Measurements from ENCODE around the gene HPCA. TPM values are rescaled to one million over a fixed set of nuclear protein-coding genes. Genes with fewer than 3 reads are reported as not detected.

HPCA gene
- total and polyA plus RNA-seq, 2 of the 13 experiments (the other 11 are each of a cell fraction or from before 2014, with no cell fraction given), result not detected

DNA sequence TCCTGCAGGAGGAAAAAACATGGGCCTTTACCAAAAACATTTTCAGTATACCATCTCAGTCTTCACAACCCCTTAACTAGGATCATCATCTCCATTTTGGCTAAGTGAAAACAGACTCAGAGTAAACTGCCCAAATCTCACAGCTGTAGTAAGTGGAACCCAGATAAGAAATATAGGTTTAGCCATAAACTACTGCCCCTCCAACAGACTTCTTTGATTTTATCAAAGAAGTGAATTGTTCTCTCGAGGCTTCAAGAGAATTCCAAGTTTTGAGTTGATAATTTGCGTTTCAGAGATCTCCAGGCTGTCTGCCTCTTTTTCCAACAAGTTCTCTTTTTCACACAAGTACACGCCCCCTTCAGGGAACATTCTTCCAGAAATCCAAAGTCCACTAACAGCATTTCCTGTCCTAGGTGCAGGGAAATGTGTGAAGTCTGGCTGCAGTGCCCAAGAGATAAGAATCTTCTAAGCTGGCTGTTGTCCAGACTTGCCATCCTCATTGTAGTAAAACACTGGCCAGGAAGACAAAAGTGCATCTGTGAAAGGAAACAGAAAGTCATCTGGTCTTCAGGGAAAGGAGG, 47.5 kb downstream of the HPCA start (continued):
- TF ChIP-seq, protein P1, sequence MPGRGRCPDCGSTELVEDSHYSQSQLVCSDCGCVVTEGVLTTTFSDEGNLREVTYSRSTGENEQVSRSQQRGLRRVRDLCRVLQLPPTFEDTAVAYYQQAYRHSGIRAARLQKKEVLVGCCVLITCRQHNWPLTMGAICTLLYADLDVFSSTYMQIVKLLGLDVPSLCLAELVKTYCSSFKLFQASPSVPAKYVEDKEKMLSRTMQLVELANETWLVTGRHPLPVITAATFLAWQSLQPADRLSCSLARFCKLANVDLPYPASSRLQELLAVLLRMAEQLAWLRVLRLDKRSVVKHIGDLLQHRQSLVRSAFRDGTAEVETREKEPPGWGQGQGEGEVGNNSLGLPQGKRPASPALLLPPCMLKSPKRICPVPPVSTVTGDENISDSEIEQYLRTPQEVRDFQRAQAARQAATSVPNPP (CRISPR knock-in tag; IDR thresholded peaks at IDR 0.05), result 0 out of 2 replicates have a peak, but pooled peaks have one; percentile 35
- TF ChIP-seq, protein P2, sequence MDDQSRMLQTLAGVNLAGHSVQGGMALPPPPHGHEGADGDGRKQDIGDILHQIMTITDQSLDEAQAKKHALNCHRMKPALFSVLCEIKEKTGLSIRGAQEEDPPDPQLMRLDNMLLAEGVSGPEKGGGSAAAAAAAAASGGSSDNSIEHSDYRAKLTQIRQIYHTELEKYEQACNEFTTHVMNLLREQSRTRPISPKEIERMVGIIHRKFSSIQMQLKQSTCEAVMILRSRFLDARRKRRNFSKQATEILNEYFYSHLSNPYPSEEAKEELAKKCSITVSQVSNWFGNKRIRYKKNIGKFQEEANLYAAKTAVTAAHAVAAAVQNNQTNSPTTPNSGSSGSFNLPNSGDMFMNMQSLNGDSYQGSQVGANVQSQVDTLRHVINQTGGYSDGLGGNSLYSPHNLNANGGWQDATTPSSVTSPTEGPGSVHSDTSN (CRISPR knock-in tag; IDR thresholded peaks at IDR 0.05; ENCODE audit: borderline replicate concordance), result no peak
- TF ChIP-seq ESRRA (CRISPR knock-in tag; IDR thresholded peaks at IDR 0.05; ENCODE audit: low read depth), result 0 out of 2 replicates have a peak, but pooled peaks have one; percentile 3
- TF ChIP-seq, protein P3, sequence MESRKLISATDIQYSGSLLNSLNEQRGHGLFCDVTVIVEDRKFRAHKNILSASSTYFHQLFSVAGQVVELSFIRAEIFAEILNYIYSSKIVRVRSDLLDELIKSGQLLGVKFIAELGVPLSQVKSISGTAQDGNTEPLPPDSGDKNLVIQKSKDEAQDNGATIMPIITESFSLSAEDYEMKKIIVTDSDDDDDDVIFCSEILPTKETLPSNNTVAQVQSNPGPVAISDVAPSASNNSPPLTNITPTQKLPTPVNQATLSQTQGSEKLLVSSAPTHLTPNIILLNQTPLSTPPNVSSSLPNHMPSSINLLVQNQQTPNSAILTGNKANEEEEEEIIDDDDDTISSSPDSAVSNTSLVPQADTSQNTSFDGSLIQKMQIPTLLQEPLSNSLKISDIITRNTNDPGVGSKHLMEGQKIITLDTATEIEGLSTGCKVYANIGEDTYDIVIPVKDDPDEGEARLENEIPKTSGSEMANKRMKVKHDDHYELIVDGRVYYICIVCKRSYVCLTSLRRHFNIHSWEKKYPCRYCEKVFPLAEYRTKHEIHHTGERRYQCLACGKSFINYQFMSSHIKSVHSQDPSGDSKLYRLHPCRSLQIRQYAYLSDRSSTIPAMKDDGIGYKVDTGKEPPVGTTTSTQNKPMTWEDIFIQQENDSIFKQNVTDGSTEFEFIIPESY (CRISPR knock-in tag; IDR thresholded peaks at IDR 0.05), result peak; percentile 40; the same call in 1 of the 2 replicates
- TF ChIP-seq, protein P4, sequence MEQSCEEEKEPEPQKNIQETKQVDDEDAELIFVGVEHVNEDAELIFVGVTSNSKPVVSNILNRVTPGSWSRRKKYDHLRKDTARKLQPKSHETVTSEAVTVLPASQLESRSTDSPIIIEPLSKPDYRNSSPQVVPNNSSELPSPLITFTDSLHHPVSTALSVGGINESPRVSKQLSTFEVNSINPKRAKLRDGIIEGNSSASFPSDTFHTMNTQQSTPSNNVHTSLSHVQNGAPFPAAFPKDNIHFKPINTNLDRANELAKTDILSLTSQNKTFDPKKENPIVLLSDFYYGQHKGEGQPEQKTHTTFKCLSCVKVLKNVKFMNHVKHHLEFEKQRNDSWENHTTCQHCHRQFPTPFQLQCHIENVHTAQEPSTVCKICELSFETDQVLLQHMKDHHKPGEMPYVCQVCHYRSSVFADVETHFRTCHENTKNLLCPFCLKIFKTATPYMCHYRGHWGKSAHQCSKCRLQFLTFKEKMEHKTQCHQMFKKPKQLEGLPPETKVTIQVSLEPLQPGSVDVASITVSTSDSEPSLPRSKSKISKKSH (CRISPR knock-in tag; IDR thresholded peaks at IDR 0.05; ENCODE audit: borderline replicate concordance), result no peak
- no peak; the same call in 1 of the 2 replicates for TF ChIP-seq ZNF652 (CRISPR knock-in tag; IDR thresholded peaks at IDR 0.05; ENCODE audit: borderline replicate concordance, low read depth)
- TF ChIP-seq GATAD2A (CRISPR knock-in tag; IDR thresholded peaks at IDR 0.05), result peak; percentile 91
- TF ChIP-seq, protein P5, sequence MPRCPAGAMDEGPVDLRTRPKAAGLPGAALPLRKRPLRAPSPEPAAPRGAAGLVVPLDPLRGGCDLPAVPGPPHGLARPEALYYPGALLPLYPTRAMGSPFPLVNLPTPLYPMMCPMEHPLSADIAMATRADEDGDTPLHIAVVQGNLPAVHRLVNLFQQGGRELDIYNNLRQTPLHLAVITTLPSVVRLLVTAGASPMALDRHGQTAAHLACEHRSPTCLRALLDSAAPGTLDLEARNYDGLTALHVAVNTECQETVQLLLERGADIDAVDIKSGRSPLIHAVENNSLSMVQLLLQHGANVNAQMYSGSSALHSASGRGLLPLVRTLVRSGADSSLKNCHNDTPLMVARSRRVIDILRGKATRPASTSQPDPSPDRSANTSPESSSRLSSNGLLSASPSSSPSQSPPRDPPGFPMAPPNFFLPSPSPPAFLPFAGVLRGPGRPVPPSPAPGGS (CRISPR knock-in tag; IDR thresholded peaks at IDR 0.05), result no peak
- TF ChIP-seq, protein P6, sequence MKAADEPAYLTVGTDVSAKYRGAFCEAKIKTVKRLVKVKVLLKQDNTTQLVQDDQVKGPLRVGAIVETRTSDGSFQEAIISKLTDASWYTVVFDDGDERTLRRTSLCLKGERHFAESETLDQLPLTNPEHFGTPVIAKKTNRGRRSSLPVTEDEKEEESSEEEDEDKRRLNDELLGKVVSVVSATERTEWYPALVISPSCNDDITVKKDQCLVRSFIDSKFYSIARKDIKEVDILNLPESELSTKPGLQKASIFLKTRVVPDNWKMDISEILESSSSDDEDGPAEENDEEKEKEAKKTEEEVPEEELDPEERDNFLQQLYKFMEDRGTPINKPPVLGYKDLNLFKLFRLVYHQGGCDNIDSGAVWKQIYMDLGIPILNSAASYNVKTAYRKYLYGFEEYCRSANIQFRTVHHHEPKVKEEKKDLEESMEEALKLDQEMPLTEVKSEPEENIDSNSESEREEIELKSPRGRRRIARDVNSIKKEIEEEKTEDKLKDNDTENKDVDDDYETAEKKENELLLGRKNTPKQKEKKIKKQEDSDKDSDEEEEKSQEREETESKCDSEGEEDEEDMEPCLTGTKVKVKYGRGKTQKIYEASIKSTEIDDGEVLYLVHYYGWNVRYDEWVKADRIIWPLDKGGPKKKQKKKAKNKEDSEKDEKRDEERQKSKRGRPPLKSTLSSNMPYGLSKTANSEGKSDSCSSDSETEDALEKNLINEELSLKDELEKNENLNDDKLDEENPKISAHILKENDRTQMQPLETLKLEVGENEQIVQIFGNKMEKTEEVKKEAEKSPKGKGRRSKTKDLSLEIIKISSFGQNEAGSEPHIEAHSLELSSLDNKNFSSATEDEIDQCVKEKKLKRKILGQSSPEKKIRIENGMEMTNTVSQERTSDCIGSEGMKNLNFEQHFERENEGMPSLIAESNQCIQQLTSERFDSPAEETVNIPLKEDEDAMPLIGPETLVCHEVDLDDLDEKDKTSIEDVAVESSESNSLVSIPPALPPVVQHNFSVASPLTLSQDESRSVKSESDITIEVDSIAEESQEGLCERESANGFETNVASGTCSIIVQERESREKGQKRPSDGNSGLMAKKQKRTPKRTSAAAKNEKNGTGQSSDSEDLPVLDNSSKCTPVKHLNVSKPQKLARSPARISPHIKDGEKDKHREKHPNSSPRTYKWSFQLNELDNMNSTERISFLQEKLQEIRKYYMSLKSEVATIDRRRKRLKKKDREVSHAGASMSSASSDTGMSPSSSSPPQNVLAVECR (CRISPR knock-in tag; IDR thresholded peaks at IDR 0.05; ENCODE audit: borderline replicate concordance), result peak; percentile 34; the same call in 1 of the 2 replicates
- TF ChIP-seq HDAC2 (CRISPR knock-in tag; IDR thresholded peaks at IDR 0.05), result peak; percentile 87
- peak in 1 of 2 experiments; percentile 90; a peak in 1 of 4 replicates for TF ChIP-seq KLF16 (CRISPR knock-in tag; IDR thresholded peaks at IDR 0.05)
- TF ChIP-seq, protein P7, sequence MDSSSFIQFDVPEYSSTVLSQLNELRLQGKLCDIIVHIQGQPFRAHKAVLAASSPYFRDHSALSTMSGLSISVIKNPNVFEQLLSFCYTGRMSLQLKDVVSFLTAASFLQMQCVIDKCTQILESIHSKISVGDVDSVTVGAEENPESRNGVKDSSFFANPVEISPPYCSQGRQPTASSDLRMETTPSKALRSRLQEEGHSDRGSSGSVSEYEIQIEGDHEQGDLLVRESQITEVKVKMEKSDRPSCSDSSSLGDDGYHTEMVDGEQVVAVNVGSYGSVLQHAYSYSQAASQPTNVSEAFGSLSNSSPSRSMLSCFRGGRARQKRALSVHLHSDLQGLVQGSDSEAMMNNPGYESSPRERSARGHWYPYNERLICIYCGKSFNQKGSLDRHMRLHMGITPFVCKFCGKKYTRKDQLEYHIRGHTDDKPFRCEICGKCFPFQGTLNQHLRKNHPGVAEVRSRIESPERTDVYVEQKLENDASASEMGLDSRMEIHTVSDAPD (CRISPR knock-in tag; IDR thresholded peaks at IDR 0.05), result 0 out of 2 replicates have a peak, but pooled peaks have one; percentile 34
- TF ChIP-seq CREM (IDR thresholded peaks at IDR 0.05), result peak; percentile 65; the same call in 1 of the 2 replicates
- TF ChIP-seq CREM (CRISPR knock-in tag; IDR thresholded peaks at IDR 0.05), result no peak
- TF ChIP-seq ZNF678 (CRISPR knock-in tag; IDR thresholded peaks at IDR 0.05), result no peak
